Subcutaneous adipose tissue (tissue), 4 donors: ENCODE measurements around the gene ACP7. TPM values are rescaled to one million over a fixed set of nuclear protein-coding genes. Genes with fewer than 3 reads are reported as not detected.

Experiments used
- total RNA-seq, 4 donors: library from RNA; depleted of rRNA; stranded (reverse); fragments of >200 nt; gene quantifications; one replicate each; pipeline ENCODE4 v1.1.0, GENCODE V29; 2016
- TF ChIP-seq, protein P1 (sequence below): fragments of 450-650 bp; IDR thresholded peaks from one replicate; pipeline ENCODE4 v1.5.1; 2016; ENCODE audit warnings: low read depth, mild to moderate bottlenecking, control low read depth, antibody characterized with exemption, moderate library complexity

Gene ACP7
- total RNA-seq, 4 donors from 2014 or later, result not detected

DNA sequence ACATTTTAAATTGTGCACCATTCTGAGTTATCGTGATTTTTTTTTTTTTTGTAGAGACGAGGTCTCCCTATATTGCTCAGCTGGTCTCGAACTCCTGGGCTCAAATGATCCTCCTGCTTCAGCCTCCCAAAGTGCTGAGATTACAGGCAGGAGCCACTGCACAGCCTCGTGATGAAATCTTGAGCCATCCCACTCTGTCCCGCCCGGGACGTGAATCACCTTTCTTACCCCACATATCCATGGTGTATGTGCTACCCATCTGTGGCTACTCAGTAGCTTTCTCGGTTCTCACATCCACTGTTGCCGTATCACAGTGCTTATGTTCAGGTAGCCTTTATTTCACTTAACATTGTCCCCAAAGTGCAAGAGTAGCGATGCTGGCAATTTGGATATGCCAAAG, 67.9 kb downstream of the ACP7 start:
- TF ChIP-seq, protein P1, sequence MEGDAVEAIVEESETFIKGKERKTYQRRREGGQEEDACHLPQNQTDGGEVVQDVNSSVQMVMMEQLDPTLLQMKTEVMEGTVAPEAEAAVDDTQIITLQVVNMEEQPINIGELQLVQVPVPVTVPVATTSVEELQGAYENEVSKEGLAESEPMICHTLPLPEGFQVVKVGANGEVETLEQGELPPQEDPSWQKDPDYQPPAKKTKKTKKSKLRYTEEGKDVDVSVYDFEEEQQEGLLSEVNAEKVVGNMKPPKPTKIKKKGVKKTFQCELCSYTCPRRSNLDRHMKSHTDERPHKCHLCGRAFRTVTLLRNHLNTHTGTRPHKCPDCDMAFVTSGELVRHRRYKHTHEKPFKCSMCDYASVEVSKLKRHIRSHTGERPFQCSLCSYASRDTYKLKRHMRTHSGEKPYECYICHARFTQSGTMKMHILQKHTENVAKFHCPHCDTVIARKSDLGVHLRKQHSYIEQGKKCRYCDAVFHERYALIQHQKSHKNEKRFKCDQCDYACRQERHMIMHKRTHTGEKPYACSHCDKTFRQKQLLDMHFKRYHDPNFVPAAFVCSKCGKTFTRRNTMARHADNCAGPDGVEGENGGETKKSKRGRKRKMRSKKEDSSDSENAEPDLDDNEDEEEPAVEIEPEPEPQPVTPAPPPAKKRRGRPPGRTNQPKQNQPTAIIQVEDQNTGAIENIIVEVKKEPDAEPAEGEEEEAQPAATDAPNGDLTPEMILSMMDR, result no peak

DNA sequence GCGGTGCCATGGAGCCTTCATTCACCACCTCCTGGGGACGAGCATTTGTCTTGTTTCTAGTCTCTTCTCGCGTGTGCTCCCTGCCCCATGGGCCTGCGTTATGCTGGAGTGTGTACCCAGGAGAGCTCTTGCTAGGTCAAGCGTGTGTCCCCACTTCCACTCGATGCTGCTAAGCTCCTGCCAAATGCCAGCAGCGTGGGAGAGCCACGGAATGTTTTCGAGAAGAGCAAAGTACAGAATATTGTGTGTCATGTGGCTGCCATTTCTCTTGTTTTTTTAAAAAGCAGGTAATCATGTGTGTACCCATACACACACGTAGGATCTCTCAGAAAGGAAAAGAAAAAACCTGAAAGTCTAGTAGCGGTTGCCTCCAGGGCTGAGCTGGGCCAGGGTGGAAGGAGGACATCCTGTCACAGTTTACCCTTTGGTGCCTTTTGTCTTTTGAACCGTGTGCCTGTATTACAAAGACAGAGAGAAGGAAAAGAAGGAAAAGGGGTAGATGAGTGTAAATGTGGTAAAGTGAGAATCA, 70.0 kb downstream of the ACP7 start:
- TF ChIP-seq, protein P1, result no peak

DNA sequence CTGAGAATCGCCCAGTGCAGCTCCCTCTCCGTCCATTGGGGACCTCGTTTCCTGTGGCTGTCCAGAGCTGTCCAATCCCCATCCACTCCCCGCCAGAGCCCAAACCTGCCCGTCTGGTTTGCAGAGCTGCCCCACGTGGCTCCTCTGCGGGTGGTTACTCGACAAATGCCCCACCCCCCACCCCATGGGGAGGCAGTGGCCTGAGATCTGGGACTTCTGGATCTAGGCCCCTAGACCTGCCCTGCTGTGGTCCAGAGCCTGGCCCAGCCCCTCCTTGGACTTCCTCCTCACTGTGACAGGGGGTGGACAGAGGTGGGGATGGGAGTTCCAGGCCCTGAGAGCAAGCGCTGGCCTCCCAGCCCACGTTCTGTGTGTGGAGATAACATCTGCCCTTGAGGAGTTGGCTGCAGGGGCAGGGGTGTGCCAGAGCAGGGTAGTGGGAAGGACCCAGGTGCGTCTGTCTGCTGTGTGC, 70.5 kb downstream of the ACP7 start:
- TF ChIP-seq, protein P1, result no peak

DNA sequence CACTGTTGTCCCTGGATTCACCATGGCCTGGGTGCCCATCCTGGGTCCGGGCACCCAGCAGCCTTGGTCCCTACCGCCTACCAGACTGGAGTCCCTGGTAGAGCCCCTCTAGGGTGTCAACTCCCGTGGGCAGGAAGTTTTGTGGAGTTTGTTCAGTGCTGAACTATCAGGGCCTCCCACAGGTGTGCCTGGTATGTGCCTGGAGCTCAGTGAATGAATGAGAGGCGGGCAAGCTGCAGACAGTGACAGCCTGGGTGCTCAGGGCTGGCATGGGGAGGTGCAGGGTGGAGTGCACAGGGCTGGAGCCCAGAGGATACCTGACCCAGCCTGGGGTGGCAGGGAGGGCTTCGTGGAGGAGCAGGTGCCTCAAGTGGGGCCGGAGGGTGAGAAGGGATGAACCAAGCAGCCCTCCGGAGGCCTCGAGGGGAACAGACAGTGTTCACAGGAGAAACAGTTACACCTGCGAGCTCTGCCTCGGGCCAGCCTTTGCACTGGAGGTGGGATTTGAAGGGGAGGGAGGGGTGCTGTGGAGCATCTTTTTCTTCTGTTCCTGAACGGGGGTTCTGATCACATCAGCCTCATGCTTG, 71.0 kb downstream of the ACP7 start:
- TF ChIP-seq, protein P1, result no peak

DNA sequence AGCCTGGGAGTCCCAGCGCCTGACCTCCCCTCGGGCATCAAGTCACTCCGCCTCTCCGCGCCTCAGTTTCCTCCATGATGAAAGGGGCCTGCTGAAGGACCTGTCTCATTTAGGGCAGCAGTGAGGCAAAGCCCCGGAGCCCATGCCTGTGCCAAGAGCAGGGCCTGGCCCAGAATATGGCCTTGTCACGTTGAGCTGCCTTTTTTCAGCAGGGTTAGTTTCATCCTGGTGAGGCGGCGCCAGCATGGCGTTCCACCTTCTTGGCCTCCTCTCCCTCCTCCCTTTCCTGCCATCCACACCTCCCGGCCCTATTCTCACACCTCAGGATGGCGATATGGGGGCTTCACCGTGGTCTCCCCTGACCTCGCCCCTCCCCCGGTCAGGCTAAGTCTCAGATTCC, 71.6 kb downstream of the ACP7 start:
- TF ChIP-seq, protein P1, result no peak

DNA sequence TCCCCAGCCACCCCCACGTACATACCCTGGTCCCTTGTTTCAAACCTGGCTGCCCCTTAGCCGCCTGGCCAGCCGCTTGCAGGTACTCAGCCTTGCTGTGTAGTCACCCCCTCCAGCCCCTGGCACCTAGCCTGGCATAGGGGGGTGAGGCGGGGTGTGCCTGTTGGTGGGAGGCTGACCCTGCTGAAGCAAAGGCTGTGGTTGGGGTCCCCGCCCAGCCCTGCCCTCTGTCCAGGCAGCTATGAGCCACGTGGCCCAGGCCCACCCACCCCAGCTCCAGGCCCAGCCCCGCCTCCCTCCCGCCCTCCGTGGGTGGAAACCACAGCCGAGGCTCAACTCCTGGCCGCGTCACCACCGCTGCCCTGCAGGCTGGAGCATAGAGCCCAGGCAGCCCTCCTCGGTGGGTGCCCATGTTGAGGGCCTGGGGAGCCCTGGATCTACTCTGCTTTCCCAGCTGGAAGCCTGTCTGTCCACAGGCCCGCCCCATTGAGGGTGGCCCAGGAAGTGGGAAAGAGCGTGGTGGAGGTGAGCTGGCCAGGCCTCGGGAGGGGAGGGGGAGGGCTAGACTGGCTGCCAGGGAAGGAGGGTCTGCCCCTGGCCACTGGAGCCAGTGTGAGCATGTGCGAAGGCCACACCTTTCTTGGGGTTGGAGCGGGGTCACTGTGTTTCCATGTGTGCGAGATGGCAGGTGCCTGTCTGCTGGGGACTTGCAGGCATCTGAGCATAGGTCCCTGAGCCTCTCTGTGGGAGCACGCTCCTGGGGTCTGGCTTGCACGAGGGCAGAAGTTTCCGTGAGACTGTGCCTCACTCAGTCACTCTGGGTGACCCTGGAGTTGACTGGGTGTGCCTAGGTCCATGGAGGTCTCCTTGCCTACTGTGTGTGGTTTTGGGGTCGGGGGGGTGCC, 72.4 kb downstream of the ACP7 start:
- TF ChIP-seq, protein P1, result no peak
